K562 (cell line): ENCODE results near the gene ACHE. TPM values are rescaled to one million over a fixed set of nuclear protein-coding genes. Genes with fewer than 3 reads are reported as not detected.

Source experiments
- ARID3B ChIP-seq: fragments of 250-450 bp; sonication (Bioruptor Pico); IDR thresholded peaks from 2 replicates; pipeline ENCODE4 v1.4.0; 2020; ENCODE audit warnings: borderline replicate concordance
- ASH1L ChIP-seq: fragments of 450-650 bp; IDR thresholded peaks from 2 replicates; pipeline ENCODE4 v1.6.1; 2018; ENCODE audit warnings: borderline replicate concordance, mild to moderate bottlenecking, low read depth; ENCODE audit not compliant: partially characterized antibody
- DEAF1 ChIP-seq: fragments of 450-650 bp; formaldehyde crosslinking; IDR thresholded peaks from 2 replicates; pipeline ENCODE4 v1.4.0; 2020; ENCODE audit warnings: mild to moderate bottlenecking, moderate library complexity
- ESRRB ChIP-seq: fragments of 250-450 bp; sonication (Bioruptor Pico); IDR thresholded peaks from 2 replicates; pipeline ENCODE4 v1.5.0; 2020; ENCODE audit warnings: mild to moderate bottlenecking, moderate library complexity, borderline replicate concordance
- ETS2 ChIP-seq: IDR thresholded peaks from 2 replicates; pipeline ENCODE4 v1.6.1; 2016; ENCODE audit warnings: borderline replicate concordance, missing genetic modification characterization, mild to moderate bottlenecking, moderate library complexity, missing compliant biosample characterization; ENCODE audit not compliant: poor library complexity, severe bottlenecking
- HSF4 ChIP-seq: fragments of 250-450 bp; sonication (Bioruptor Pico); IDR thresholded peaks from 2 replicates; pipeline ENCODE4 v2.1.2; 2022; ENCODE audit warnings: mild to moderate bottlenecking, moderate library complexity, borderline replicate concordance
- MEF2A ChIP-seq: IDR thresholded peaks from 2 replicates; pipeline ENCODE4 v1.6.1; 2011; ENCODE audit warnings: low read depth, mild to moderate bottlenecking, low read length, moderate library complexity; ENCODE audit not compliant: control insufficient read depth
- POLR2AphosphoS5 ChIP-seq: IDR thresholded peaks from 2 replicates; pipeline ENCODE4 v1.6.1; 2011; ENCODE audit warnings: mild to moderate bottlenecking, low read depth, low read length, moderate library complexity; ENCODE audit not compliant: control insufficient read depth, insufficient read depth
- RBM15 ChIP-seq: fragments of 200-400 bp; formaldehyde crosslinking; IDR thresholded peaks from 2 replicates; pipeline ENCODE4 v1.6.1; 2018; ENCODE audit warnings: mild to moderate bottlenecking, low read length, moderate library complexity; ENCODE audit not compliant: insufficient read depth
- RFX1 ChIP-seq: fragments of 450-650 bp; IDR thresholded peaks from 2 replicates; pipeline ENCODE4 v1.6.1; 2016; ENCODE audit warnings: mild to moderate bottlenecking, moderate library complexity
- SP2 ChIP-seq: IDR thresholded peaks from 2 replicates; pipeline ENCODE4 v1.6.1; 2011; ENCODE audit warnings: mild to moderate bottlenecking, low read depth, low read length, moderate library complexity; ENCODE audit not compliant: poor library complexity, severe bottlenecking; ENCODE audit errors: extremely low read depth
- TFAP4 ChIP-seq: sonication (generic); formaldehyde crosslinking; IDR thresholded peaks from 2 replicates; pipeline ENCODE4 v1.8.0; 2022; ENCODE audit warnings: missing genetic modification reagents, mild to moderate bottlenecking, moderate library complexity, borderline replicate concordance
- XRCC5 ChIP-seq: fragments of 200-400 bp; formaldehyde crosslinking; IDR thresholded peaks from 2 replicates; pipeline ENCODE4 v1.6.1; 2017; ENCODE audit warnings: low read depth, mild to moderate bottlenecking, low read length
- ZBTB2 ChIP-seq: fragments of 450-650 bp; IDR thresholded peaks from 2 replicates; pipeline ENCODE4 v1.6.1; 2016; ENCODE audit warnings: antibody characterized with exemption
- ZNF140 ChIP-seq: fragments of 250-450 bp; sonication (Bioruptor Pico); IDR thresholded peaks from 2 replicates; pipeline ENCODE4 v1.8.0; 2021; ENCODE audit warnings: moderate library complexity, mild to moderate bottlenecking, inconsistent platforms
- ZNF143 ChIP-seq: sonication (generic); formaldehyde crosslinking; IDR thresholded peaks from 2 replicates; pipeline ENCODE4 v1.9.0; 2022; ENCODE audit warnings: mild to moderate bottlenecking, missing genetic modification reagents
- ZNF212 ChIP-seq: fragments of 450-650 bp; formaldehyde crosslinking; IDR thresholded peaks from 2 replicates; pipeline ENCODE4 v1.4.0; 2020; ENCODE audit warnings: mild to moderate bottlenecking
- ZNF24 ChIP-seq: fragments of 450-650 bp; IDR thresholded peaks from 2 replicates; pipeline ENCODE4 v1.6.1; 2016
- ZNF311 ChIP-seq: fragments of 250-450 bp; sonication (Bioruptor Pico); IDR thresholded peaks from 2 replicates; pipeline ENCODE4 v1.4.0; 2020; ENCODE audit warnings: mild to moderate bottlenecking, moderate library complexity
- ZNF347 ChIP-seq: fragments of 450-650 bp; formaldehyde crosslinking; IDR thresholded peaks from 2 replicates; pipeline ENCODE4 v1.4.0; 2020; ENCODE audit warnings: low read depth, mild to moderate bottlenecking, moderate library complexity
- ZNF589 ChIP-seq: fragments of 200-800 bp; sonication (Bioruptor generic); IDR thresholded peaks from 2 replicates; pipeline ENCODE4 v1.6.1; 2016; ENCODE audit warnings: low read depth, missing genetic modification characterization, missing compliant biosample characterization
- polyA plus RNA-seq, 8 experiments: library from polyadenylated mRNA; depleted of rRNA in 4 of 8; stranded (reverse) in 5 of 8; unstranded in 3 of 8; fragments of >200 nt; fragmentation: Nextera tagmentation in 2 of 8; fragmentation: Illumina TruSeq in 1 of 8; extraction: Ambion mirVana in 2 of 8; extraction: Trizol in 1 of 8; gene quantifications; 2 replicates each; pipeline versions ENCODE4 v1.2.1 to v1.2.3, GENCODE V29; 2011 to 2014; ENCODE audit warnings: inconsistent platforms in 1 of 8, missing spikeins in 1 of 8
- total RNA-seq, 7 experiments: library from RNA; depleted of rRNA in 6 of 7; stranded (reverse); fragments of >200 nt in 6 of 7; fragmentation: Illumina TruSeq in 2 of 7; extraction: Trizol in 2 of 7; gene quantifications; 2 replicates each; pipeline versions ENCODE4 v1.2.1 to v1.2.3, GENCODE V29; 2011 to 2021; ENCODE audit warnings: low replicate concordance in 1 of 7

ACHE gene
- total and polyA plus RNA-seq, 9 of the 15 experiments (the other 6 are each of a cell fraction or from before 2014, with no cell fraction given), result 0.04 to 8.8 (median 1.9) TPM

GRCh38 chr7:100852048-100852872 lies 43.4 kb downstream of the ACHE start, which contains the start of gene SLC12A9 (continued):
- TF ChIP-seq ARID3B, result no peak
- no peak for TF ChIP-seq ASH1L
- TF ChIP-seq DEAF1 (CRISPR knock-in tag), result peak; percentile 95
- TF ChIP-seq SP2, result no peak
- TF ChIP-seq POLR2AphosphoS5, result no peak
- peak; percentile 82; the same call in 1 of the 2 replicates for TF ChIP-seq TFAP4
- TF ChIP-seq XRCC5, result peak; percentile 73; the same call in 1 of the 2 replicates
- TF ChIP-seq HSF4 (CRISPR knock-in tag), result no peak
- TF ChIP-seq ZNF24, result 0 out of 2 replicates have a peak, but pooled peaks have one; percentile 4
- TF ChIP-seq MEF2A, result no peak
- no peak for TF ChIP-seq ZNF143 (CRISPR knock-in tag)
- no peak for TF ChIP-seq ZNF347 (CRISPR knock-in tag)
- no peak for TF ChIP-seq RFX1
- TF ChIP-seq RBM15, result no peak
- peak; percentile 67 for TF ChIP-seq ZBTB2
- no peak for TF ChIP-seq ZNF311 (CRISPR knock-in tag)
- no peak for TF ChIP-seq ZNF140 (CRISPR knock-in tag)
- TF ChIP-seq ZNF212 (CRISPR knock-in tag), result no peak
- no peak for TF ChIP-seq ESRRB (CRISPR knock-in tag)
- TF ChIP-seq ZNF589 (CRISPR knock-in tag), result 0 out of 2 replicates have a peak, but pooled peaks have one; percentile 3
- TF ChIP-seq ETS2 (tag), result no peak
